HG03103 (cell line): ENCODE measurements around the gene KCTD8.
"Not testable (repeated sequence)": the region's sequence is repeated elsewhere in the genome, so short reads cannot be mapped to it uniquely, and the experiment has no call there.

ENCODE experiments used
- ATAC-seq: cut with Tn5 transposase; IDR thresholded peaks from one replicate; pipeline ENCODE4 v1.9.1; 2021; ENCODE audit warnings: low read depth; ENCODE audit not compliant: unreplicated experiment

Gene KCTD8

DNA sequence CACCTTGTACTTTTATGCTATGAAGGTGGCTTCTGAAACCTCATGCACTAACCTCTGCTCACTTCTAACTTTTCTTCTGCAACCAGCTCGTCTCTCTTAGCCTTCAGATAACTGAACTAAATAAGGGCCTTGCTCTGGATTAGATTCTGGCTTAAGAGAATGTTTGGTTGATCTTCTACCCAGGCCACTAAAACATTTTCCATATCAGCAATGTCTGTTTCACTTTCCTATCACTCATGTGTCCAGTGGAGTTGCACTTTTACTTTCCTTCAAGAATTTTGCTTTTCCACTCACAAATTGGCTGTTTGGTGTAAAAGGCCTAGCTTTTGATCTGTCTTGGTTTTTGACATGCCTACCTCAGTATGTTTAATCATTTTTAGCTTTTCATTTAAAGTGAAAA lies 105.8 kb downstream of the KCTD8 start:
- no peak for ATAC-seq

DNA sequence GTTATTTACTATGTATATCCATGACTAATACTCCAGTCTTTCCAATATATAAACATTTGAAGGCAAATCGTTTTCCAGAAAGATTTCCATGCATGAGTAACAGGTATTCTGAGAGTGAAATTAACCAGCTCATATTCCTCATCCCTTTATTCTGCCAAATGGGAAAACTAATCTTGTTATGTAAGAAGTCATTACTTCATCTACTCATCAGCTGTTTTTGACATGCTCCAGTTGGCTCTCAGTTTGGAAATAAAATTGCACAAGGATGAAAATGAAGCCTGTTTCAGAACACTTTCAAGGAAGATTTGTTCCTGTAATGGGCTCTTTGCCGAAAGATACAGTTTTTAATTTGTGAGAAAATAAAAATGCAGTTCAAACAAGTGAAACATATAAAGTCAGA lies 121.9 kb downstream of the KCTD8 start:
- no peak for ATAC-seq

DNA sequence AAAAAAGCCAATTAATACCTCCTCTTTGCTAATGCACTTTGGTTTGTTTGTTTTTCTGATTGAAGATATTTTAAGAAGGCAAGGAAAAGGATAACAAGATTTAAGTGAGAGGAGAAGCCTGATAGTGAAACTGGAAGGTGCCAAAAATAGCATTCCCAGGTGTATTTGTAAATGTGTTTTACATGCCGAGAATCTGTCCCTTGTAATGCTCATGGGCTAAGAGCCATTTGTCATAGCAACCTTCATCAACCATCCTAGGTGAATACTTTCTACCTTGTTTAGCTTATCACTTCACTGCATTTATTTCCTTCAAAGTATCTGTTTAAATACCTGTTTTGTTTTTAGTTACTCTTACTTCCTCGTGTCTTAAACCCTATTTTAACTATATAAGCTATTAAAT lies 127.8 kb downstream of the KCTD8 start:
- no peak for ATAC-seq

DNA sequence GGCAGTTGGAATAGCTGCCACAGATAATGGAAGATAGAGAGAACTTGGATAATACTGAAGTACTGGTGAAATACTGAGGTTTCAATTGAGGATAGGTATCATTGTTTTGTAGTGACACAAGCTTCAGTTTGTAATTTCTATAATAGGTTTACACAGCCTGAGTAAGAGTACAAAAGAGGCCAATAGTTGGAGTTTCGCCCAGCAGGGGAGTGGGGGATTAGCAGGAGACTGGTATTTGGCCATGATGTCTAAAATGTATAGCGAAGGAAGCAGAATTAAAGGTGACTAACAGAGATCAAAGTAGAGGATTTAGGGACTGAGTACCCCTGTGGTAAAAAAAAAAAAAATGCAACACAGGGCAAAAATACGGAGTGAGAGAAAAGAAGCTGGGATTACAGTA lies 129.5 kb downstream of the KCTD8 start:
- ATAC-seq, result no peak

DNA sequence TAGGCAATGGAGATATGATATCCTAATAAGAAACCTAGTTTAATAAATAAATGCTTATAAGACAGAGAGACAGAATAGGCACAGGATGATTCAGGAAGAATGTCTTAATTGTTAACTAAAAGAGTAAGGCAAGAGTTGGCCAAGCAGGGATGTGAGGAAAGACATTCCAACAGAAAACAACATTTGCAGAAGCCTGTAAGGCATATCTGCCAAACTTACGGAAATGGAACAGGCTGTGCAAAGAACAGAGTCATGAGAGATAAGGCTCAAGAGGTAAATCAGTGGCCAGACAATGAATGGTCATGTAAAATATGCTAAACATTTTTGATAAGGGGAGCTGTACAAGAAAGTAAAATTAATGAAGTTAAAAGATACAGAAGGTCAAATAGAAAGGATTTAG lies 134.9 kb downstream of the KCTD8 start:
- ATAC-seq, result no peak

DNA sequence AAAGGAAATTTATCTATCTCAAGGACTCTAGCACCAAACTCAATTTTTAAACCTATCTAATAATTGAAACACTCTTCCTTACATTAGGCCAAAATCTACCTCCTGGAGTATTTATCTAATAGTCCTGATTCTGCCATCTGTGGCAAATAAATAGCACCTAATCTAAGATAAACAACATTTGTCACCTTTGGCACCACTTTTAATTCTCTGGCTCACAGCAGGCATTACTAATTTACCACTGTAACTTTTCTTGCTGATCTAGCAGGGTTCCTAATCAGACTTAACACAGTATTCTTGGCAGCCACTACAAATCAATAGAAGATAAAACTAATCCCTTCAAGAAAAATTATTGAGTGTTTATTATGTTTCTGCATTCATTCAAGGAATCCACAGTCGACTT lies 161.1 kb downstream of the KCTD8 start:
- ATAC-seq, result no peak

DNA sequence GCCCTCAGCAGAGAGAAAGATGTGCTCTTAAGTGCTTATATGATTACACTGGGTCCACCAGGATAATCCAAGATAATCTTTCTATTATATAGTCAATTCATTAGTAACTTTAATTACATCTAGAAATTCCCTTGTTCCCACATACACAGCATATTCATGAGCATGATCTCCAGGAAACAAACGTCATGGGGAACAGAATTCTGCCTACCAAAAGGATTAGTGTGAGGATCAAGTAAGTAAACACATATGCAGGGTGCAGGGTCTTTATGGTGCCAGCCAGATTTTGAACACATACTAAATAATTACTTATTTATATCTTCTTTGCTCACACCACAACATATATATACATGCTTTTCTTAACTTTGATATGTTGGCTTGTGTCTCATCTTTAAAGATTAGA lies 169.1 kb downstream of the KCTD8 start:
- no peak for ATAC-seq

DNA sequence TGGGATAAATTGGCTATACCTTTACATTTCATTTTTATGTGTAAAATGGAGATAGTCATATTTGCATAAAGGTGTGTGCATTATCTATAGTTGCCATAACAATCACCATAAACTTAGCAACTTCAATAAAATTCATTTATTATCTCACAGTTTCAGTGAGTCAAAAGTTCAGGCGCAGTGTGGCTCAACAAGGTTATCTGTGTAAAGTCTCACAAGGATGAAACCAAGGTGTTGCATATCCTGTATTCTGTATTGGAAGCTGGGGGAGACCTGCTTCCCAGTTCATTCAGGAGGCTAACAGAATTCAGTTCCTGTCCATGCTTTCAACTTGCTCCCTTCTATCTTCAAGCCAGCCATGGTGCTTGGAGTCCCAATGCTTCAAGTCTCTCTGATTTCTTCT lies 169.5 kb downstream of the KCTD8 start:
- ATAC-seq, result no peak

DNA sequence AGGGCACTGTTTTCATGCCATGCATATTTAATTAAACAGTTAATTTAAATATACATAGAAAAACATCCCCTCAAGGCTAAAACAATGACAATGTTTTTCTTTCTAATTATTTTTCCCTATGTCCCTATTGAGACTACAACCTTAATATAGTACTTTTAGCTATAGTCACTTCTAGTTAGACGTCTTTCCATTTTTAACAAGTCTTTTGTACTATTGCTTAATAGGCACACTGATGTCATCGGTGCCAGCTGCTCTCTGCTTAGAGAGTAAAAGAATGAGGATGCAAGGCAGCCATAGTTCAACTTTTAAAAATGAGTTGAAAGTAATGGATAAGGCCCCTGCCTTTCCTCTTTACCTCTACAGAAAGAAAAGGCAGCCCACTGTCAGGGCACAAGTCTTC lies 191.1 kb downstream of the KCTD8 start:
- no peak for ATAC-seq

DNA sequence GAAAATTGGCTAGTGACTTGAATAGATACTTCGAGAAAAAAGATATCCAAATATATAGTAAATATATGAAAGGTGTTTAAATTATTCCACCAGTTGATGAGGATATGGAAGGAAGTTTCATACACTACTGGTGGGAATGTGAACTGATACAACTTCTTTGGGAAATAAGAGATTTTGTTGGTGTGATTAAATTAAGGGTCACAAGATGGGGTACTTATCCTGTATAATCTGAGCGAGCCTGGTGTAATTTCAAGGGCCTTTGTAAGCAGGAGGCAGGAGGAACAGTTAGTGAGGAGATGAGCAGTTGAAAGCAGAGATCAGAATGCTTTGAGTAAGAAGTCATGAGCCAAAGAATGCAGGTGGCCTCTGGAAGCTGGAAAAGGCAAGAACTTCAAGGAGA lies 192.2 kb downstream of the KCTD8 start:
- no peak for ATAC-seq

DNA sequence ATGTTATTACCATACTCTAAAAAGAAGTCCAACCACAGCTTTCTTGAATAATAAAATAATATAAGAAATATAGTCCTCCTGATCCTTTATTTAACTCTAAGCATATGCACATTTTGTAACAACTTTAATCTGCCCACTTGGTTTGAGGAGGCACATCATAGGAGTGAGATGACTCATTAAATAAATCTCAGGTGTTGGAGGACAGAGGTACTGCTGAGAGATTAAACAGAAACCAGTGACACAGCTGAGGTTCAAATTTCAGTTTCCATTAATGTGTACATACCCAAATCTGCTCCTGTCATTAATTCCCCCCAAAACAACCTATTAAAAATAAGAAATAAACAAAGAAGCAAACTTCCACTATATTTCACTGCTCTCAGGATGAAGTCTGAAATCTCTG lies 211.0 kb downstream of the KCTD8 start:
- no peak for ATAC-seq

DNA sequence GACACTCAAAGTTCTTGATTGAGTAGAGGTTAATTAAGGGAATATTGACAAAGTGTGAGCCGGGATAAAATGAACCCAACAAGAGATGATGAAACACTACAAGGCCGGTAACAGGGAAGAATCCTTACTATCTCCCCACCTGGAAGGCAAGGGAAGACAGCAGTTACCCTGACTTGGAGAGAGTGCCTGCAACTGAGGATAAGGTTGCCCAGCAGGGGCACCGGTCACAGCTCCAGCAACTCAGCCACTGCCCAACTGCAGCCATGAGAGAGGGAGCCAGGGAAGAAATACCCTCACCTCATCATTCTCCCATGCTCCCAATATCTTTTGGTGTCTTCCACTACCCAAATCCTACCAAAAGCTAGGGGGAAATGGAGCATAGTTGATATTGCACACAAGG lies 212.7 kb downstream of the KCTD8 start:
- no peak for ATAC-seq

DNA sequence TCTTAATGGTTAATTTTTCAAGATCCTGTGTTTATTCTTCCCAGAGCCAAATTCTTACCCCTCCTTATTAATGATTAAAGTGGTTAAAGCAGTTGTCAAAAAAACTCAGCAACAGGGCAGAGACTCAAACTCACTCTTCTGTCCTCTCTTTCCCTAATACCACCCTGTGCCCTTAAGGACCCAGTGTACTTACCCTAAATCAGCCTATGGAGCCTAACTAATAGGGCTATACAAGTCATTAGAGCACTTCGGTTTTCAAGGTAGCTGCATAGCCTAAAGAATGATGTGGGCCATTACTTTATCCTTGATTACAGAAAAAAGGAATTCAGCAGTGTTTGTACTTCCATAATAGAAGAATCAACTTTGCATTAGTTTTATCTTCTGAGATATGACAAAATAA lies 216.3 kb downstream of the KCTD8 start:
- no peak for ATAC-seq

DNA sequence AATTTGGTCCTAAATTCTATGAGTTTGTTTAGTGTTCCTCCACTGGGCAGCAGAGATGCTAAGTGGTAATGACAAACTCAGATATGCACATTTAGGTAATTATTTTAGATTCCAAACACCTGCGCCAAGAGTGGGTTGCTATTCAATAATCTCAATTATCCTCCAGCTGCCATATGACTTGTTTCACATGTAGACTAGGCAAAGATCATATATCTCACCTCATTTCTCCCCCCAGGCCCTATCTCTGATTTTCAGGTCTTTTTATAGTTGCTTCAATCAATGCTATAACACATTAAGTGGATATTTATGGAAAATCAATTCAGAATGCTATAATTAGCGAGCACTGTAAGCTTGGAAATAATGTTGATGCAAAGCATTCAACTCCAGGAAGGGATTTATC lies 217.6 kb downstream of the KCTD8 start:
- ATAC-seq, result no peak

DNA sequence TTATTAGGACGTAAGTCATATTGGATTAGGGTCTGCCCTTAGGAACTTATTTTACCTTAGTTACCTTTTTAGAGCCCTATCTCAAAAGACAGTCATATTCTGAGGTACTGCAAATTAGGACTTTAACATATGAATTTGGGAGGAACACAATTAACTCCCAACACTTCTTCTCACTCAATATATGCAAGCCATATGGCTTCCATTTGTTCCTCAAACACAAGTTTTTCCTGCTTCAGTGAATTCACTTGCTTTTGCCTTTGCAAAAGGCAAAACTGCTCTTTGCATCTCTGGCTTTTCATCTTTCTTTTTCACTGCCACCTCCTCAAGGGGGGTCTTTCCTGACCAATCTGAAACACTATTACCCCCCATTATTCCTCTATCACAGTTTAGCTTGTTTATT lies 220.3 kb downstream of the KCTD8 start:
- no peak for ATAC-seq

DNA sequence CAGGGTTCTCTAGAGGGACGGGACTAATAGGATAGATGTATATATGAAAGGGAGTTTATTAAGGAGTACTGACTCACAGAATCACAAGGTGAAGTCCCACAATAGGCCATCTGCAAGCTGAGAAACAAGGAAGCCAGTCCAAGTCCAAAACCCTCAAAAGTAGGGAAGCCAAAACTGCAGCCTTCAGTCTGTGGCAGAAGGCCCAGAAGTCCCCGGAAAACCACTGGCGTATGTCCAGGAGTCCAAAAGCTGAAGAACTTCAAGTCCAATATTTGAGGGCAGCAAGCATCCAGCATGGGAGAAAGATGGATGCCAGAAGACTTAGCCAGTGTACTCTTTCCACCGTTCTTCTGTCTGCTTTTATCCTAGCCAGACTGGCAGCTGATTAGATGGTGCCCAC lies 227.2 kb downstream of the KCTD8 start:
- ATAC-seq, result no peak

DNA sequence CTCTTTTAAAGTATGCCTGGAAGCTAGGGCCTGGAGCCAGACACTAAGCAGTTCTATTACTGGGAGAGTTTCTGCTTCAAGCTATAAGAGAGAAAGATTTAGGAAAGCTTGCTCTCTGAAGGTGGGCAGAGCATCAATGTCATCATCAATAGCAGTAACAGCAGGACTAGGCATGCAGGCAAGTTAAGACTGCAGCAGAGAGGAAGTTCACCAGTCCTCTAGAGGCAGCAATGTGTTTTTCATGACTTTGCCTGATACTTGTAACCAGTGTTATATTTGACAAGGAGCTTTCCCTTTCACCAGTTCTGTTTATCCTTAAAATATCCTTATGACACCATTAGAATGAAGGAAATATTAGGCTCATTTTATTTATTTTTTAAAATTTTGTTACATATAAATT lies 237.9 kb downstream of the KCTD8 start:
- ATAC-seq, result no peak

DNA sequence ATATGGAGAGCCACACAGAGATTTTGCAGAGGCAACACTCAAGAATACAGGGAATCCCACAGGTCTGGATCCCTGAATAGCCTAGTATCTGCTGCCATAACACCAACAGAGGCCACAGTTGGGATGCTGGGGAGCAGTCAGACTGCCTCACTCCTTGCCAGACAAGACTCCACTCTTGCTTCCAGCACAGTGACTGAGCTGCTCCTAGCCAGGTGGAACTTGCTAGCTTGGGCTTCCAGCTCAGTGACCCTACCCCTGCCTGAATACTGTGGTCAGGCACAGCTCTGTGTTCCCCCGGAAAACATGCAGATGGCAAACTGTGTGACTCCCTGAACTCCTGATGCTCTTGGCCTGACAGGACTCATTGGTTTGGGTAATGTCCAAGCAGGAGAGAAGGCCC lies 251.8 kb downstream of the KCTD8 start:
- no peak for ATAC-seq

DNA sequence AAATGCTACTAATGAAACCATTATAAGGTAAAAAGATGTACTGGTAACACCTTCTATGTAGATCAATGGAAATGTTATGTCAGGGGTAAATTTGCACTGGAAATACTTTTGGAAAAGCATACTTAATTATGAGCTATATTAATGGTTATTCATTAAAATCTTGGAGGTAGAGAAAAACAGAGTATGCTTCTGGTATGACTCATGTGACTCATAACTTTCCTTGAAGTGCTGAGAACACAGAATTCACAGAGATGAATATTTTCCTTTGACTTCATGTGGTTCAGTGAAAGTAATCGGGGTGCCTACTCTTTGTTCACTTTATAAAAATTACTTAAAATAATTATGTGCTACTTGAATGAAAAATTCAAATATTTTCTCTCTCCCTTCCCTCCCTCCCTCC lies 254.2 kb downstream of the KCTD8 start:
- ATAC-seq, result no peak

DNA sequence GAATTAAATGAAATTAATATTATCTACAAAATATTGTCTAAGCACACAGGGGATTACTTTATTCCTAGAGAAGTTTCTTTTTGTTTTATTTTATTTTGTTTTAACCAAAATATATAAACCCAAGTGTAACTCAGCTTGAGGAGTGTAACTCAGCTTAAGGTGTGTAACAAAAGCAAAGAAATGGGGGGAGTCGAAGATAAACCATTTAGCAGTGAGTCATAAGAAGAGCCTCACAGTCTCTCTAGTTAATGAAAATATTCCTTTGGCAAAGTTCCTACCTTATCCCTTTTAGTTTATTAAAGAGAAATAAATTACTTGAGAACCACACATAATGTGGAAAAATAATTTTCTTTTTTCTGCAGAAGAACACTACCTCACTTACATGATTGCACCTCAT lies 261.8 kb downstream of the KCTD8 start:
- no peak for ATAC-seq

DNA sequence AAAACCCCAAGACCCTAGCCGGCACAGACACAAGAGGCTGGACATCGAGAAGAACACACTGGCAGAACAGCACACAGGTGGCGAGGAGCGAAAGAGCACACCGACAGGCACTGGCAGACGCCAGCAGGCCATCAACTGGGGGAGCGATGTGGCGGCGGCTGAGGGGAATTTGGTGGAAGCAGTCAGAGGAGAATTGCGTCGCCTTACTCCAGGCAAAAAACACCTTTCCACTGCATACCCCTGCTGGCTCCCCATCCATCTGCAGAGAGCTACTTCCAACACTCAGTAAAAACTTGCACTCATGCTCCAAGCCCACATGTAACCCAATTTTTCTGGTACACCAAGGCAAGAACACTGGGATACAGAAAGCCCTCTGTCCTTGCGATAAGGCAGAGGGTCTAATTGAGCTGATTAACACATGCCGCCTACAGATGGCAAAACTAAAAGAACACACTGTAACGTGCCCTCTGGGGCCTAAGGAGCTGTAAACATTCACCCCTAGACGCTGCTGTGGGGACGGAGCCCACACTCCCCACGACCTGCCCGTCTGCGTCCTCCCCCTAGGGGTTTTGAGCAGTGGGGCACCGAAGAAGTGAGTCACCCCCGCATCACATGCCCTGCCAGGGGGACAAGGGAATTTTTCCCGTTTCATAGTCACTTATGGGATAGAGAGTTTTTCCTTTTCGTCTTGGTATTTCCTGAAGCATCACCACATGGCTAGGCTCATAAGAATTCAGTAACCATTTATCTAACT lies 262.3 kb downstream of the KCTD8 start:
- ATAC-seq, result no peak

DNA sequence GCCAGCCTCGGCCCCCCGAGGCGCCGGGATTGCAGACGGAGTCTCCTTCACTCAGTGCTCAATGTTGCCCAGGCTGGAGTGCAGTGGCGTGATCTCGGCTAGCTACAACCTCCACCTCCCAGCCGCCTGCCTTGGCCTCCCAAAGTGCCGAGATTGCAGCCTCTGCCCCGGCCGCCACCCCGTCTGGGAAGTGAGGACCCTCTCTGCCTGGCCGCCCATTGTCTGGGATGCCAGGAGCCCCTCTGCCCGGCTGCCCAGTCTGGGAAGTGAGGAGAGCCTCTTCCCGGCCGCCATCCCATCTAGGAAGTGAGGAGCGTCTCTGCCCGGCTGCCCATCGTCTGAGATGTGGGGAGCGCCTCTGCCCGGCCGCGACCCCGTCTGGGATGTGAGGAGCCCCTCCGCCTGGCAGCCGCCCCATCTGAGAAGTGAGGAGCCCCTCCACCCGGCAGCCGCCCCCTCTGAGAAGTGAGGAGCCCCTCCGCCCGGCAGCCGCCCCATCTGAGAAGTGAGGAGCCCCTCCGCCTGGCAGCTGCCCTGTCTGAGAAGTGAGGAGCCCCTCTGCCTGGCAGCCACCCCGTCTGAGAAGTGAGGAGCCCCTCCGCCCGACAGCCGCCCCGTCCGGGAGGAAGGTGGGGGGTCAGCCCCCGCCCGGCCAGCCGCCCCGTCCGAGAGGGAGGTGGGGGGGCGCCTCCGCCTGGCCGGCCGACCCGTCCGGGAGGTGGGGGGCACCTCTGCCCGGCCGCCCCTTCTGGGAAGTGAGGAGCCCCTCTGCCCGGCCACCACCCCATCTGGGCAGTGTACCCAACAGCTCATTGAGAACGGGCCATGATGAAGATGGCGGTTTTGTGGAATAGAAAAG lies 266.9 kb downstream of the KCTD8 start:
- not testable (repeated sequence) for ATAC-seq
